Ishikawa (cell line): ENCODE results near the gene C16orf89.

Experiments used
- CEBPB ChIP-seq: IDR thresholded peaks from 2 replicates; pipeline ENCODE4 v1.6.1; 2012
- CREB1 ChIP-seq: IDR thresholded peaks from 2 replicates; pipeline ENCODE4 v1.6.1; 2012; ENCODE audit warnings: low read depth
- EGR1 ChIP-seq: IDR thresholded peaks from 2 replicates; pipeline ENCODE4 v1.6.1; 2012
- EP300 ChIP-seq: IDR thresholded peaks from 2 replicates; pipeline ENCODE4 v1.6.1; 2012; ENCODE audit warnings: borderline replicate concordance
- FOXM1 ChIP-seq: IDR thresholded peaks from 2 replicates; pipeline ENCODE4 v1.6.1; 2012; ENCODE audit warnings: low read depth, borderline replicate concordance
- MAX ChIP-seq: IDR thresholded peaks from 2 replicates; pipeline ENCODE4 v1.6.1; 2012
- NFIC ChIP-seq: IDR thresholded peaks from 2 replicates; pipeline ENCODE4 v1.6.1; 2012
- RAD21 ChIP-seq: IDR thresholded peaks from 2 replicates; pipeline ENCODE4 v1.6.1; 2012; ENCODE audit warnings: low read depth
- TAF1 ChIP-seq: IDR thresholded peaks from 2 replicates; pipeline ENCODE4 v1.6.1; 2012; ENCODE audit warnings: low read depth, mild to moderate bottlenecking
- TCF12 ChIP-seq: IDR thresholded peaks from 2 replicates; pipeline ENCODE4 v1.6.1; 2012; ENCODE audit warnings: low read depth
- TEAD4 ChIP-seq: IDR thresholded peaks from 2 replicates; pipeline ENCODE4 v1.6.1; 2012
- USF1 ChIP-seq: IDR thresholded peaks from 2 replicates; pipeline ENCODE4 v1.6.1; 2012
- YY1 ChIP-seq: IDR thresholded peaks from 2 replicates; pipeline ENCODE4 v1.6.1; 2012; ENCODE audit warnings: low read depth
- ZBTB7A ChIP-seq: IDR thresholded peaks from 2 replicates; pipeline ENCODE4 v1.6.1; 2012; ENCODE audit warnings: low read depth
- TF ChIP-seq, protein P1 (sequence below): IDR thresholded peaks from 2 replicates; pipeline ENCODE4 v1.6.1; 2012; ENCODE audit warnings: low read depth, mild to moderate bottlenecking

Gene C16orf89

GRCh38 chr16:5065813-5066212, at the start of gene C16orf89:
TSS of gene C16orf89 (minus strand) at chr16:5065956. CDS start at chr16:5065908, 48 bp downstream.
- TF ChIP-seq EGR1 (no peak), FOXM1 (no peak), YY1 (no peak), TCF12 (no peak), EP300 (no peak), TEAD4 (no peak), CEBPB (no peak), USF1 (no peak), NFIC (no peak), CREB1 (no peak), ZBTB7A (no peak), MAX (no peak)
- TF ChIP-seq, protein P1, sequence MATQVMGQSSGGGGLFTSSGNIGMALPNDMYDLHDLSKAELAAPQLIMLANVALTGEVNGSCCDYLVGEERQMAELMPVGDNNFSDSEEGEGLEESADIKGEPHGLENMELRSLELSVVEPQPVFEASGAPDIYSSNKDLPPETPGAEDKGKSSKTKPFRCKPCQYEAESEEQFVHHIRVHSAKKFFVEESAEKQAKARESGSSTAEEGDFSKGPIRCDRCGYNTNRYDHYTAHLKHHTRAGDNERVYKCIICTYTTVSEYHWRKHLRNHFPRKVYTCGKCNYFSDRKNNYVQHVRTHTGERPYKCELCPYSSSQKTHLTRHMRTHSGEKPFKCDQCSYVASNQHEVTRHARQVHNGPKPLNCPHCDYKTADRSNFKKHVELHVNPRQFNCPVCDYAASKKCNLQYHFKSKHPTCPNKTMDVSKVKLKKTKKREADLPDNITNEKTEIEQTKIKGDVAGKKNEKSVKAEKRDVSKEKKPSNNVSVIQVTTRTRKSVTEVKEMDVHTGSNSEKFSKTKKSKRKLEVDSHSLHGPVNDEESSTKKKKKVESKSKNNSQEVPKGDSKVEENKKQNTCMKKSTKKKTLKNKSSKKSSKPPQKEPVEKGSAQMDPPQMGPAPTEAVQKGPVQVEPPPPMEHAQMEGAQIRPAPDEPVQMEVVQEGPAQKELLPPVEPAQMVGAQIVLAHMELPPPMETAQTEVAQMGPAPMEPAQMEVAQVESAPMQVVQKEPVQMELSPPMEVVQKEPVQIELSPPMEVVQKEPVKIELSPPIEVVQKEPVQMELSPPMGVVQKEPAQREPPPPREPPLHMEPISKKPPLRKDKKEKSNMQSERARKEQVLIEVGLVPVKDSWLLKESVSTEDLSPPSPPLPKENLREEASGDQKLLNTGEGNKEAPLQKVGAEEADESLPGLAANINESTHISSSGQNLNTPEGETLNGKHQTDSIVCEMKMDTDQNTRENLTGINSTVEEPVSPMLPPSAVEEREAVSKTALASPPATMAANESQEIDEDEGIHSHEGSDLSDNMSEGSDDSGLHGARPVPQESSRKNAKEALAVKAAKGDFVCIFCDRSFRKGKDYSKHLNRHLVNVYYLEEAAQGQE = no peak

DNA sequence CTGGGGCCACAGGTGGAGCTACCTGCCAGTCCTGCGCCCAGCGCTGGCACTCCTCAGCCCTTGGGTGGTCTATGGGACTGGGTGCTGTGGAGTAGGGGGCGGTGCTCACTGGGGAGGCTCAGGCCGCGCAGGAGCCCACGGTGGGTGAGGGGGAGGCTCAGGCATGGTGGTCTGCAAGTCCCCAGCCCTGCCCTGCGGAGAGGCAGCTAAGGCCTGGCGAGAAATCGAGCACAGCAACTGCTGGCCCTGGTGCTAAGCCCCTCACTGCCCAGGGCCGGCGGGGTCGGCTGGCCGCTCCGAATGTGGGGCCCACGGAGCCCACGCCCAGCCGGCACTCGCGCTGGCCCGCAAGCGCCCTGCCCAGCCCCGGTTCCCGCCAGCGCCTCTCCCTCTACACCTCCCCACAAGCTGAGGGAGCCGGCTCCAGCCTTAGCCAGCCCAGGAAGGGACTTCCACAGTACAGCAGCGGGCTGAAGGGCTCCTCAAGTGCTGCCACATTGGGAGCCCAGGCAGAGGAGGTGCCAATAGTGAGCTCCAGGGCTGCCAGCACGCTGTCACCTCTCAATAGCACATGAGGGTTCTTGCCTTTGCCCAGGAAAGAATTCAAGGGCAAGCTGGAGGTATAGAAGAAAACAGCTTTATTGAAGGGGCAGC, 42.9 kb upstream of the C16orf89 start:
- TF ChIP-seq EP300 (no peak), EGR1 (no peak), TCF12 (no peak), CEBPB (no peak), YY1 (no peak), CREB1 (no peak), TEAD4 (no peak), FOXM1 (no peak), USF1 (no peak), RAD21 (no peak), NFIC (no peak), TAF1 (no peak), MAX (no peak), ZBTB7A (no peak)
- TF ChIP-seq, protein P1 = no peak

DNA sequence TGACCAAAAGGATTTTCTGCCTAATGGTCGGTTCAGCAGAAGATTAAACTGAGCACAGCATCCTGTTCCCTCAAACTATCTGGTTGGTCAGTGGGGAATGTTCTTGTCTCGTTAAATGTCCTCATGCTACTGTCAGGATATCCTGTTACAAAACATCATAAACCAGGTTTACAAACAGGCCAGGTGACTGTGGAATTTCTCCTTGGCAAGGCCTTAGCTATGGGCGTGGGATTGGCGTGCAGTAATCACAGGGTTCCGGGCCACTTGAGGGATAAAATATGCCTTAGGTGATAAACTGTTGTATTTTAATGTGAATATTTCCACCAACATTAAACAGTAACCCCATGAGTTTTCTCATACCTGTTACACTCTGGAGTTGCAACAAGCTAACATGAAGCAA, 39.3 kb upstream of the C16orf89 start:
- peak; percentile 89 for TF ChIP-seq NFIC
- peak; percentile 88 for TF ChIP-seq TEAD4
- peak; percentile 44; the same call in 1 of the 2 replicates for TF ChIP-seq EP300
- peak; percentile 56; the same call in 1 of the 2 replicates for TF ChIP-seq TCF12
- peak; percentile 50; the same call in 1 of the 2 replicates for TF ChIP-seq MAX

DNA sequence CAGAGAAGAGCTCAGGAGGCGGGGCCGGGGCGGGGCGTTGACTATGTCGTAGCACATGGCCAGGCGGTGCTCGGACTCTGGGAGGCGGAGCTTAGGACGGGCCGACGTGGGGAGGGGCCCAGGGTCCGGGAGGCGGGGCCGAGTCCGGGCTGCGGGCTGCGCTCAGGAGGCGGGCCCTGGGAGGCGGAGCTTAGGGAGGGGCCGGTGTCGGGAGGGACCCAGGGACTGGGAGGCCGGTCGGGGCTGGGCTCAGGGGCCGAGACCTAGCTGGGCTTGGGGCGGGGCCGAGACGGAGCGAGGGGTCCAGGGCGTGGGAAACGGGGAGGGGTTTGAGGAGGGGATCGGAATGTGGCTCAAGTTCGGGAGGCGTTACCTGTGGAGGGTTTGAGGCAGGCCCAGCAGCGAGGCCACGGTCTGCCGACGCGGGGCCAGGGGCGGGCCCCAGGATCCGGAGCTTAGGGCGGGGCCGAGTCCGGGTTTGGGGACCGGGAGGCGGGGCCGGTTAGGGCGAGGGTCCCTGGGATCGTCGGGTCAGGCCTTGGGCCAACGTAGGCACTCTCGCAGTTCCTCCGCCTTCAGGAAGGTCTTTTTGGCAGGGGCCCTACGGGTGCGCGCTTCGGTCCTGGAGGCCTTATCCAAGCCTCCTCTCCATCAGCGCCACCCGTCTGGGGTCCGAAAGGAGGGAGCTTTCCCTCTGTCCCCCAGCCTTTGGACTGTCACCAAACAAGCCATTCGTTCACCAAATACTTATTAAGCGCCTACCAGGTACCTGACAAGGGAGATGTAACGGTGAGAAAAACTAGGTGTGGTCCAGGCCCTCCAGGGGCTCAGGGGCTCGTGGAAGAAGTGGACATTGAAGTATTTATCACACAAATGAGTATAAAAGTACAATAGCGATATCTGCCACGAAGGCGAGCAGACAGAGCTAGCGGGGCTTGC, 32.7 kb upstream of the C16orf89 start:
- TF ChIP-seq ZBTB7A = 0 out of 2 replicates have a peak, but pooled peaks have one; percentile 57
- 0 out of 2 replicates have a peak, but pooled peaks have one; percentile 7 for TF ChIP-seq CREB1

DNA sequence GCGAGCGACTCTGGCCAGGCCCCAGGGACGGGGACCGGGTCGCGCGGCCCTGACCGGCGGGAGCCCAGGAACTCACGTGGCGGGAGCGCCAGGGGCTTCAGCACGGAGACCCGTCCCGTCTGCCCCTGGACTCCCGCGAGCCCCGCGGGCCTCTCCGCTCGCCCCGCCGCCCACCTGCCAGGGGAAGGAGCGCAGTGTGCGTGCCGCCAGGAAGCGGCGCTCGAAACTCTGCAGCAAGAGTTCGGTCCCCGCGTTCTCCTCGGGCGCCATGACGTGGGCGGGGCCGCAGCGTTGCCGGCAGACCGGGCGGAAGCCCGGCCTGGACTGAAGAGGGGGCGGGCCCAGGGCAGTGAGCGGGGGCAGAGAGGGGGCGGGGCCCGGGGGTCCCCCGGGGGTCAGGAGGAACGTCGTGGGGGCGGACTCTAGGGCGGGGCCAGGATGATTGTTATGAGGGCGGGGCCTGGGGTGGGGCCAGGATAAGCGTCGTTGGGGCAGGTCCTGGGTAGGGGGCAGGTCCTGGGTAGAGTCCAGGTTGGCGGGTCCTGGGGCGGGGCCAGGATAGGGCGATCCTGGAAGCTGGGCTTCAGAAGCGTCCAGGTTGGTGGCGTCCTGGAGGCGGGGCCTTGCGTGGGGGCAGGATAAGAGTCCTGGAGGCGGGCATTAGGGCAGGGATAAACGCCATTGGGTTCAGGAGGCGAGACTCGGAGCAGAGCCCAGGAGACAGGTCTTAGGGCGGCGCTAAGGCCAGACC, 31.9 kb upstream of the C16orf89 start, which contains the start of gene EEF2KMT:
Gene EEF2KMT, minus strand, starts transcription at position 326 of the 751 bp plus-strand sequence. Its CDS starts 56 bp downstream, at position 270.
- TF ChIP-seq MAX = peak; percentile 48; the same call in 1 of the 2 replicates
- TF ChIP-seq YY1 = peak; percentile 84
- peak; percentile 49; the same call in 1 of the 2 replicates for TF ChIP-seq EGR1
- TF ChIP-seq TAF1 = peak; percentile 62
